SIG-M5 treated with dmso at 0.1 percent for 504 hours (cell line): ENCODE data around the gene NCK2.
"Not testable (repeated sequence)": the region's sequence is repeated elsewhere in the genome, so short reads cannot be mapped to it uniquely, and the experiment has no call there.

Experiments
- DNase-seq: peaks from one replicate; lab custom pipeline; 2025; ENCODE audit not compliant: unreplicated experiment; lab: John Stamatoyannopoulos, UW

Gene NCK2

GRCh38 chr2:105754011-105754410 is 9.3 kb downstream of the NCK2 start:
- DNase-seq: no peak

GRCh38 chr2:105754994-105755393 is 10.3 kb downstream of the NCK2 start:
- peak; percentile 57 for DNase-seq

DNA sequence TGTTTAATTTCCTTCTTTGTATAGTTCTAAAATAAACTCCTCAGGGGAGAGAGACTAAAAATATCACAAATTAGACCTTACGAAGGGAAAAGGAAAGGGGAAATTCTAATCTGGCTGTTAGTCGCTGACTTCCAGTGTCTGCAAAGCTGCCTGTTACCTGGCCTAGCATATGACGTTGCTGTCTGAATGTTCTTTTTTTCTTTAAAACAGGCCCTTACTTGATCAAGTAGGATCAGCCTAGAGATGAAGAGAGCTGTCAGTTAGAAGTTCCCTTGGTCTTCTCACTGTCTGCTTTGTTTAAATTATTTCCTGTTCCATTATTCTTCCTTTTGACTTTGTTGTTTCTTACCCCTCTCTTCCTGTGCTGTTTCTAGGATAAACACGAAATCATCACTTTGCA is 11.2 kb downstream of the NCK2 start:
- no peak for DNase-seq

GRCh38 chr2:105756435-105756834 is 11.7 kb downstream of the NCK2 start:
- no peak for DNase-seq

- DNase-seq: not testable (repeated sequence)
Observed at GRCh38 chr2:105756865-105757264, 12.2 kb downstream of the NCK2 start.

DNA sequence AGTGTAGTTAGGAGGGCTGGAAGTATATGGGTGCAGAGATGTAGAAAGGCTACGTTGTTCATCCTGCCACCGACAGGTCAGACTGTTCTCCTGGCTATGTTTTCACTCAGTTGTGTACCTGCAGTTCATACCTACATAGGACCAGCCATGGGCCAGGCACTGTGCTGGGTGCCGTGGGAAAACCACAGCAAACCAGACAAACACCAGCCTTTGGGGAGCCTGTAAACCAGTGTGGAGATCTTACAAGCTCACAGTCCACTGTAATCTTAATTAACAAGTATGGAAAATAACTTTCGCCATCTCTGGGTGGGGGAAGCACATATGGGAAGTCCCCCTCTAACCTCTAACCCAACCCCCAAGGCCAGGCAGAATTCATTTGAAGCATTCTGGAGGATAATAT is 12.7 kb downstream of the NCK2 start:
- DNase-seq: no peak

DNA sequence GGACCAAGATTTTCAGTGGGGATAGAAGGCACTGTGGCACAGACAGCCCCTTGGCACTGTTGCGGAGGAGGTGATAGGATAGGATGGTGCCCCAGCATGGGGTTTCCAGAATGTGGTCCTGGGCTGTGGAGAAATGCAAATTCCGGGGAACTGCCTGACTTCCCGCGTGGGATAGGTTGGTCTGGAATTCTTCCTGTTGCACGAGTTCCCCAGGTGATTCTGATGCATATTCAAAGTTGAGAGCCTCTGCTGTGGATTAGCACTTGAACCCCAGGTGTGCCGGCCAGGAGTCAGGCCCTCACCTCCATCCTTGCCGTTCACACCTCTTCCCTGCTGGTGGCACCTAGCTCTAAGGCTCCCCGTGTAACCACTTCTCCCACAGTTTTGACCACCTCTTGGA is 15.5 kb downstream of the NCK2 start:
- no peak for DNase-seq

GRCh38 chr2:105760639-105761337 is 16.1 kb downstream of the NCK2 start:
- no peak for DNase-seq

GRCh38 chr2:105761931-105762515 is 17.3 kb downstream of the NCK2 start:
- DNase-seq: no peak

GRCh38 chr2:105763076-105763475 is 18.4 kb downstream of the NCK2 start:
- no peak for DNase-seq

GRCh38 chr2:105764059-105764458 is 19.3 kb downstream of the NCK2 start:
- no peak for DNase-seq

DNA sequence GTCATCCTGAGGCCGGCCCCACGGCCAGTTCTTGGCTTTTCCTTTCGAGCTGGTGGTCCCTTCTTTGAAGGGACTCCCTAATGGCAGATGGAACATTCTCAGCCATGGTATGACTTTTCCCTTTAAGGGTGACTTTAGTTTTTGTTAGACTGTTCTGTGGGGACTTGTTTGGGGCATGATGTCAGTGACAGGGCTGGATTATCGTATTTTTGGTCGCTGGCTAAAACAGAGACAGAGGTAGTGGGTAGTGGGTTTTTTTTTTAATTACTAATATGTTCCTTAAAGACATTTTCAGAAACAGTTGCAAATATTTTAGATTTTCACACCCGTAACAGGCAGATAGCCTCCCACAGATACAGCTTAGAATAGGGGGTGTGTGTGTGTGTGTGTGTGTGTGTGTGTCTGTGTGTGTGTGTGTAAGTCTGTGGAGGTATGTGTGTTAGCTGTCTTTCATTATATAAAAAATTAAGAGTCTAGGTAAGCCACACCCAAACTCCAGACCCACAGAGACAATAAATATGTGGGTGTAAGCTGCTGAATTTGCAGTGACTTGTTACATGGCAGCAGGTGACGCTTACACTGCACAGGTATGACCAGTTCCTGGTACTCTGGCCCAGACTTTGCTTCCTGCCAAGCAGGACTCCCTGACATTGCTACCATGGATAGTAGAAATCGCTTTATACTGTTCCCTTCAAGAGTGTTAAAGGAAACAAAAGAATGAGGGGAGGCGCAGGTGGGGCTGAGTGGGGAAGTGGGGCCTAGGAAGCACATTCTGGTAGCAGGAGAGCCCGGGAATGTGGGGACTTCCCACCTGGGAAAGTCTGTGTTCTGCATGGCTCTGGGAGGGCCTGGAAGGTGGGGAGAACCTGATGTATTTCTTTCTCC is 20.9 kb downstream of the NCK2 start:
- no peak for DNase-seq

GRCh38 chr2:105766300-105766866 is 21.7 kb downstream of the NCK2 start:
- DNase-seq: no peak

DNA sequence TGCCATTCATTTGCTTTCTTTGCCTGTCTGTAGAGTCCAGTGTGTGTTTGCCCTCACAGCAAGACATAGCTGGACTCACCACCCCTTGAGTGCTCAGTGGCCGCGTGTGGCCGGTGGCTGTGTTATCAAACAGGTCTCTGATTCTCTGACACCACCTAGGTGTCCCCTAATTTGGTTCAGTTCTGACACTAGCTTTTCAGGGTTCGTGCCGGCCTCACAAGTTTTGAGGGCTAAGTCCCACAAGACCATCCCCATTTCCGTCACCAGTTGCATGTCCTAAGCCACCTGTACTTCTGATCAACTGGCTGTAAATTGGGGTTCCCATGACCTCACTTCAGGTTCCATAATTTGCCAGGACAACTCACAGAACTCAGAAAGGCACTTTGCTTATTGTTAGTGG is 23.5 kb downstream of the NCK2 start:
- DNase-seq: no peak

- no peak for DNase-seq
Observed at GRCh38 chr2:105768961-105769452, 24.3 kb downstream of the NCK2 start.

DNA sequence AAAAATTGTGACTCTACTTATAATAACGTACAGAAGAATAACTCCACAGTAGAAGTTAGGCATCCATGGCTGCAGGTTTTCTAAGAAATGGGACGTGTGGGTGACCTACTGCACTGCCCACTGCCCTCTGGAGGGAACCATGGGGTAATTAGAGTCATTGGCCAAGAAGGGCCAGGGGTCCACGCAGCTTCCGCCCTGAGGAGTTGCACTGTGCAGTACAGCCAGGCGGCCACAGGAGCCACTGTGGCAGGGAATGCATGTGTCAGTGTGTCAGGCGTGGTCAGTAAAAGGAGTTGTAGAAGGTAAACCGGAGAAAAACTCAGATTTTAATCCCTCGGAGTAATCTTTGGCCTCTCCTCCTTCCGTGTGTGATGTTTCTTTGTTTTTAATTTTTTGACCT is 24.8 kb downstream of the NCK2 start:
- DNase-seq: no peak

DNA sequence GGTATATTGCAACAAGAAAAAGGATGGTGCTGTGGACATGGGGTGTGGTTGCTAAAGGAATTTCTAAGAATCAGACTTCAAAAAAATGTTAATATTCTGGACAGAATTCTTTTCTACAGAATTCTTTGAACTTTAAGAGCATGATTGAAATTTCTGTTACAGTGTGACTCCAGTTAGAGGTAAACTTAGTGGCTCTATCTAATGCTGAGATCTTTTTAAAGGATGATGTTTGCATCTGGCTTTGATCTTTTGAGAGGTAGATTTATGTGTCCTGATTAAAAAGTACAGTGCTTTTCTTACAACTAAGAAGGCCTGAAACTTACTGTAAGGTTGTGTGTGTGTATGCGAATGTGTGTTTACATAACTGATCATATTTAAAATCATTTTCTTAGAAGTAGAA is 25.4 kb downstream of the NCK2 start:
- DNase-seq: no peak

DNA sequence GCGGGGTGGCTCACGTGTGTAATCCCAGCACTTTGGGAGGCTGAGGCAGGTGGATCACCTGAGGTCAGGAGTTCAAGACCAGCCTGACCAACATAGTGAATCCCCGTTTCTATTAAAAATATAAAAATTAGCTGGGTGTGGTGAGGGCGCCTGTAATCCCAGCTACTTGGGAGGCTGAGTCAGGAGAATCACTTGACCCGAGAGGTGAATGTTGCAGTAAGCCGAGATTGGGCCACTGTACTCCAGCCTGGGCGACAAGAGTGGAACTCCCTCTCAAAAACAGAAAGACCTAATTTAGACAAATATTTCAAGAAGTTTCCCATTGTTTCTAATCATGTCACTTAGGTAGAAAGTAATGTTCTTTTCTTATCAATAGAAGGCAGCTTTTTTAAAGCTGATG is 26.6 kb downstream of the NCK2 start:
- DNase-seq: not testable (repeated sequence)

- DNase-seq: no peak
Observed at GRCh38 chr2:105771836-105772235, 27.1 kb downstream of the NCK2 start.

- DNase-seq: no peak
Observed at GRCh38 chr2:105772362-105772761, 27.6 kb downstream of the NCK2 start.

GRCh38 chr2:105773568-105773967 is 28.9 kb downstream of the NCK2 start:
- DNase-seq: no peak
